K562 (cell line): Measurements from ENCODE around the gene USP14. TPM values are rescaled to one million over a fixed set of nuclear protein-coding genes. Genes with fewer than 3 reads are reported as not detected.

Experiments
- MTA3 ChIP-seq: fragments of 450-650 bp; formaldehyde crosslinking; IDR thresholded peaks from 2 replicates; pipeline ENCODE4 v1.6.1; 2017; ENCODE audit warnings: mild to moderate bottlenecking, borderline replicate concordance
- PRDM10 ChIP-seq: fragments of 450-650 bp; IDR thresholded peaks from 2 replicates; pipeline ENCODE4 v1.6.1; 2018; ENCODE audit not compliant: partially characterized antibody
- REST ChIP-seq, 2 experiments: fragments of 450-650 bp; formaldehyde crosslinking in 1 of 2; IDR thresholded peaks; 2 replicates each; pipeline versions ENCODE4 v1.4.0 to v1.6.1; 2014 to 2020; ENCODE audit warnings: mild to moderate bottlenecking in 2 of 2, borderline replicate concordance in 1 of 2, low read depth in 1 of 2
- THRA ChIP-seq: fragments of 450-650 bp; IDR thresholded peaks from 2 replicates; pipeline ENCODE4 v1.6.1; 2017; ENCODE audit warnings: mild to moderate bottlenecking, moderate library complexity
- ZNF121 ChIP-seq: sonication (generic); formaldehyde crosslinking; conservative IDR thresholded peaks from 2 replicates; pipeline ENCODE4 v1.8.0; 2022; ENCODE audit warnings: missing genetic modification reagents
- ZNF143 ChIP-seq: sonication (generic); formaldehyde crosslinking; IDR thresholded peaks from 2 replicates; pipeline ENCODE4 v1.9.0; 2022; ENCODE audit warnings: mild to moderate bottlenecking, missing genetic modification reagents
- ZNF184 ChIP-seq: sonication (generic); formaldehyde crosslinking; IDR thresholded peaks from 2 replicates; pipeline ENCODE4 v1.5.0; 2020; ENCODE audit warnings: missing genetic modification reagents
- ZNF384 ChIP-seq: IDR thresholded peaks from 2 replicates; pipeline ENCODE4 v1.6.1; 2012; ENCODE audit warnings: low read depth, low read length, improper control_type of control experiment
- ZNF57 ChIP-seq: fragments of 450-650 bp; formaldehyde crosslinking; IDR thresholded peaks from 2 replicates; pipeline ENCODE4 v1.4.0; 2020; ENCODE audit warnings: mild to moderate bottlenecking, moderate library complexity
- ZNF592 ChIP-seq: fragments of 450-650 bp; IDR thresholded peaks from 2 replicates; pipeline ENCODE4 v1.6.1; 2017; ENCODE audit warnings: antibody characterized with exemption, mild to moderate bottlenecking
- polyA plus RNA-seq, 8 experiments: library from polyadenylated mRNA; depleted of rRNA in 4 of 8; stranded (reverse) in 5 of 8; unstranded in 3 of 8; fragments of >200 nt; fragmentation: Nextera tagmentation in 2 of 8; fragmentation: Illumina TruSeq in 1 of 8; extraction: Ambion mirVana in 2 of 8; extraction: Trizol in 1 of 8; gene quantifications; 2 replicates each; pipeline versions ENCODE4 v1.2.1 to v1.2.3, GENCODE V29; 2011 to 2014; ENCODE audit warnings: inconsistent platforms in 1 of 8, missing spikeins in 1 of 8
- total RNA-seq, 7 experiments: library from RNA; depleted of rRNA in 6 of 7; stranded (reverse); fragments of >200 nt in 6 of 7; fragmentation: Illumina TruSeq in 2 of 7; extraction: Trizol in 2 of 7; gene quantifications; 2 replicates each; pipeline versions ENCODE4 v1.2.1 to v1.2.3, GENCODE V29; 2011 to 2021; ENCODE audit warnings: low replicate concordance in 1 of 7

Gene USP14
- total and polyA plus RNA-seq, 9 of the 15 experiments (the other 6 are each of a cell fraction or from before 2014, with no cell fraction given): 18.7 to 129 (median 40.3) TPM

GRCh38 chr18:136433-136832, 21.9 kb upstream of the USP14 start (continued):
- TF ChIP-seq REST (IDR thresholded peaks at IDR 0.05; ENCODE audit: borderline replicate concordance) (0 out of 2 replicates have a peak, but pooled peaks have one; percentile 6), REST (CRISPR knock-in tag; IDR thresholded peaks at IDR 0.05; ENCODE audit: low read depth) (no peak), ZNF384 (peak; percentile 55; the same call in 1 of the 2 replicates), ZNF143 (CRISPR knock-in tag) (no peak), ZNF184 (CRISPR knock-in tag) (no peak), PRDM10 (no peak), THRA (no peak), MTA3 (no peak), ZNF121 (CRISPR knock-in tag) (no peak), ZNF57 (no peak), ZNF592 (no peak)
